ENCODE measurements around the gene CARMIL3.

The CARMIL3 gene

GRCh38 chr14:24064856-24065255 is 13.0 kb downstream of the CARMIL3 start:
- ChIA-PET POLR2A (no interaction called here), CTCF (interaction anchor here (1.0 to 14.5 kb wide), 4 partner anchors 16 to 96 kb away, joined by 3 to 536 read pairs (median 145); partner anchors contain the start of genes IRF9 and PCK2)
- H3K4me3 ChIP-seq (ENCODE audit: low read depth, low read length) = no peak overlapping the region
- no peak for DNase-seq (ENCODE audit: low read depth, low spot score)
- TF ChIP-seq CTCF (IDR thresholded peaks at IDR 0.05; ENCODE audit: insufficient read depth, low read length, missing control alignments) = no peak

- CTCF ChIA-PET = interaction anchor here (6.6 to 14.5 kb wide), 4 partner anchors 9 to 42 kb away, joined by 43 to 536 read pairs (median 156); partner anchors contain the start of gene PCK2
- POLR2A ChIA-PET = no interaction called here
- DNase-seq (ENCODE audit: low read depth, low spot score) = no peak
- no peak overlapping the region for H3K4me3 ChIP-seq (ENCODE audit: low read depth, low read length)
- TF ChIP-seq CTCF (IDR thresholded peaks at IDR 0.05; ENCODE audit: insufficient read depth, low read length, missing control alignments) = no peak
These were observed 13.6 kb downstream of the CARMIL3 start for GRCh38 chr14:24065408-24065807.

- no peak for TF ChIP-seq CTCF (IDR thresholded peaks at IDR 0.05; ENCODE audit: insufficient read depth, low read length, missing control alignments)
- no peak overlapping the region for H3K4me3 ChIP-seq (ENCODE audit: low read depth, low read length)
- CTCF ChIA-PET = interaction anchor here (6.6 to 14.5 kb wide), 4 partner anchors 10 to 41 kb away, joined by 43 to 536 read pairs (median 156); partner anchors contain the start of gene PCK2
- POLR2A ChIA-PET = no interaction called here
- DNase-seq (ENCODE audit: low read depth, low spot score) = no peak
These were observed 14.8 kb downstream of the CARMIL3 start for GRCh38 chr14:24066496-24067132.

GRCh38 chr14:24067133-24068082 is 15.6 kb downstream of the CARMIL3 start:
- POLR2A ChIA-PET = interaction anchor here (0.6 kb wide), 1 partner anchor 79 kb away, joined by 3 read pairs; no protein-coding TSS in a partner anchor
- H3K4me3 ChIP-seq (ENCODE audit: low read depth, low read length) = no peak overlapping the region
- CTCF ChIA-PET = interaction anchor here (4.8 to 14.5 kb wide), 5 partner anchors 11 to 40 kb away, joined by 34 to 536 read pairs (median 66); partner anchors contain the start of gene PCK2
- no peak for DNase-seq (ENCODE audit: low read depth, low spot score)
- TF ChIP-seq CTCF (IDR thresholded peaks at IDR 0.05; ENCODE audit: insufficient read depth, low read length, missing control alignments) = no peak

GRCh38 chr14:24068711-24069410 is 17.1 kb downstream of the CARMIL3 start:
- ChIA-PET CTCF (interaction anchor here (1.1 to 6.6 kb wide), 4 partner anchors 11 to 40 kb away, joined by 3 to 66 read pairs (median 19); no protein-coding TSS in a partner anchor), POLR2A (no interaction called here)
- TF ChIP-seq CTCF (IDR thresholded peaks at IDR 0.05; ENCODE audit: insufficient read depth, low read length, missing control alignments) = no peak
- no peak overlapping the region for H3K4me3 ChIP-seq (ENCODE audit: low read depth, low read length)
- DNase-seq (ENCODE audit: low read depth, low spot score) = no peak

Measured in AG04449 (cell line).